Measurements from ENCODE around the gene ALG2.
"Not testable (repeated sequence)": the region's sequence is repeated elsewhere in the genome, so short reads cannot be mapped to it uniquely, and the experiment has no call there.

Gene ALG2

DNA sequence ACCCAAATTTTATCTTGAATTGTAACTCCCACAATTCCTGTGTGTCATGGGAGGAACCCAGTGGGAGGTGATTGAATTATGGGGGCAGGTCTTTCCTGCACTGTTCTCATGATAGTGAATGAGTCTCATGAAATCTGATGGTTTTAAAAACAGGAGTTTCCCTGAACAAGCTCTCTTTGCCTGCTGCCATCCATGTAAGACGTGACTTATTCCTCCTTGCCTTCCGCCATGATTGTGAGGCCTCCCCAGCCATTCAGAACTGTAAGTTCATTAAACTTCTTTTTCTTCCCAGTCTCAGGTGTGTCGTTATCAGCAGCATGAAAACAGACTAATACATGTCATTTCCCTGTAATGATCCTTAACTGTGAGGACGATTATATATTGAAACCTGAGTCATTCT is 16.1 kb upstream of the ALG2 start:
- DNase-seq (ENCODE audit: low read depth in 2 of 2) = not testable (repeated sequence)

DNA sequence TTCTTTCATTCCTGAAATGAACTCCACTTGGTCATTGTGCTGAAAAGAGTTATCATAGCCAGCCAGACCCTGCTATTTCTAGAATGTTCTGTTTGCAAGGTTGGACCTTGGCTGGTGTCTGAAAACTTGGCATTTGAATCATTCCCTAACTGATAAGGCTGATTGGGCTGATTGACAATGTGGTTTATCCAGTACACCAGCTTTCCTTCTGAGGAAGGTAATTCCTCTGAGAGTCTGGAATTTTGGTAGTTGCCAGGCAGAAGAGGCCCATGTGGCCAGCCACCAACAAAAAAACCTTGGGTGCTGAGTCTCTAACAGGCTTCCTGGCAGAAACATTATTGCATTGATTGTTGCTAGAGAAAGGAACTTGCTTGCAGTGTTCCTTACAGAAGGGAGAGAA is 15.6 kb upstream of the ALG2 start:
- no peak for DNase-seq (ENCODE audit: low read depth in 2 of 2)

DNA sequence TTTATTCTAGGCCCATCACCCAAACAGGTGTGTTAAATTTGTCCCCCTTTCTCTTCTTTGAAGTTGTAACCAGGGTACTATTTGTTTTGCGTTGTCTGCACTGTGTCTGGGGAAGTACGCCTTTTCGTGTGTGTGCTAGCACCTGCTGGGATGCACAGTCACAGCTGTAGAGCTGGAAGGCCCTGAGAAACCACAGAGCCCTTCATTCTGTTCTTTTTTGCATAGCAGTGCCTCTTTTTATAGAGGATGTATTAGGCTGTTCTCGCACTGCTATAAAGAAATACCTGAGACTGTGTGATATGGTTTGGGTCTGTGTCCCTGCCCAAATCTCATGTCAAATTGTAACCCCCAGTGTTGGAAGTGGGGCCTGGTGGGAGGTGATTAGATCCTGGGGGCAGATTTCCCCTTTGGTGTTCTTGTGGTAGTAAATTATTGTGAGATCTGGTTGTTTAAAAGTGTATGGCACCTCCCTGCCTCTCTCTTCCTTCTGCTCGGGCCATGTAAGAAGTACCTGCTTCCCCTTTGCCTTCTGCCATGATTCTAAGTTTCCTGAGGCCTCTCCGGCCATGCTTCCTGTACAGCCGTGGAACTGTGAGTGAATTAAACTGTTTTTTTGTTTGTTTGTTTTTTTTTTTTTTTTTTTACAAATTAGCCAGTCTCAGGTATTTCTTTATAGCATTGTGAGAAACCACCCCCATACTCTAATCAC is 14.3 kb upstream of the ALG2 start:
- DNase-seq (ENCODE audit: low read depth in 2 of 2) = no peak

DNA sequence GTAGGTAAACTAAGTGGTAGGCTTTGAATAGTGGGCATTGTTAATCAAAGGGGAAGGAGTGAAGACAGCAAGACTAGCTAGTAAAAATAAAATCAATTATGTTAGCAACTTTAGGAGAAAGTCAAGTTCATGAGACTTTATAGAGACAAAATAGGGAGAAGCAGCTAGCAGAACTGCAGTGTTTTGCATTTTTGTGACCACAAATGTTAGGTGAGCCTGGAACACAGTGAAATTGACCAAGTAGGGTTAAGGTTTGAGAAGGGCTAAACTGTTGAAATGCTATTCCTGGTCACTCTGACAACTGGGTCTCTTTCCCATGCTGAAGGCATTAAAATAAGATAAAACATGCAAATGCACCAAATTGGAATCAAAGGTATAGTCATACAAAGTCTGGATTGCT is 13.3 kb upstream of the ALG2 start:
- no peak for DNase-seq (ENCODE audit: low read depth in 2 of 2)

DNA sequence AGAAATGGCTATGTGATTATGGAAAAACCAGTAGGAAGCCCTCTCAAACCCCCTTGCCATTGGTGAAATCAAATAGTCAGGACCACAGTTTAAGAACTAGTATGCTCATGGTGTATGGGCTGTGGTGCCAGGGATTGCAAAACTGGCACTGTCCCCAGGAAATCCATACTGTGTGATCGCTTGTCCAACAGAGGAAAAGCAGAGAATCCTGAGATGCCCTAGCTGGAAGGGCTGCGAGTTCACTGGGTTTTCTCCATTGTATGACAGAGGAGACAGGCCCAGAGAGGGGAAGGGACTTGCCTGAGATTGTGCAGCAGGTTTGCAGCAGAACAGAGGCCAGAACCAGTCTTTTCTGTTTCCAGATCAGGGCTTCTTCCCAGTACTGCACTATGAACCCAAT is 12.9 kb upstream of the ALG2 start:
- DNase-seq (ENCODE audit: low read depth in 2 of 2) = no peak

DNA sequence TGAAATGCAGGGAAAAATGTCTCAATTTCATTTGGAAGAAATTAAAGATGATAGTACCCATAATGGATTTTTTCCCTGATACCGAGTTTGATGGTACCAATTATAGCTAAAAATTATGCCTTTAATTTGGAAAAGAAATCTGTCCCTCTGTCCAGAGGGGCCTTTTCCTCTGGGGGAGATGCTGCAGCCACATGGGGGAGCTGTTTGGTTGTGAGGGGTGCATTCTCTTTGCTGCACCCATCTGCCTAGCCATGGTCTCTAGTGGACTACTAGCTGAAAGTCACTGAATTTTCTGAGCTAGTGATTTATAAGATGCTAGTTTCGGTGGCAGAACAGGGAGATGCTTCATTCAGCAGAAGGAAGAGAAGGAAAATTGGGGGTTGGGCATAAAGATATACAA is 10.0 kb upstream of the ALG2 start:
- no peak for DNase-seq (ENCODE audit: low read depth in 2 of 2)

DNA sequence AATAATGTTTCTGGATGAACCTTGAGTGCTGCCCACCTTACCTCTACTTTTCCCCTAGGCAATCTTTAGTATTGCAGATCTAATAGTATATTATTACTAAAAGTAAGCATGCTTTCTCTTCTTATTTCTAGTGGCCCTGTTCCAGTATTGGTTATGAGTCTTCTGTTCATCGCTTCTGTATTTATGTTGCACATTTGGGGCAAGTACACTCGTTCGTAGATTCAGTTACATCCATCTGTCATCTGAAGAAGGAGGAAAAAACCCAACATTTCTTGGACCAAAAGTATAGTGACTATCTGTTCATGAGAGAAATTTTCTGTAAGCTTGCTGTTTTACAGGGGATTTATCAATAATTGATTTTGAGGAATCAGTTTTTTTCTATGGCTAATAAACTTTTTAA is 8.5 kb upstream of the ALG2 start:
- DNase-seq (ENCODE audit: low read depth in 2 of 2) = no peak

DNA sequence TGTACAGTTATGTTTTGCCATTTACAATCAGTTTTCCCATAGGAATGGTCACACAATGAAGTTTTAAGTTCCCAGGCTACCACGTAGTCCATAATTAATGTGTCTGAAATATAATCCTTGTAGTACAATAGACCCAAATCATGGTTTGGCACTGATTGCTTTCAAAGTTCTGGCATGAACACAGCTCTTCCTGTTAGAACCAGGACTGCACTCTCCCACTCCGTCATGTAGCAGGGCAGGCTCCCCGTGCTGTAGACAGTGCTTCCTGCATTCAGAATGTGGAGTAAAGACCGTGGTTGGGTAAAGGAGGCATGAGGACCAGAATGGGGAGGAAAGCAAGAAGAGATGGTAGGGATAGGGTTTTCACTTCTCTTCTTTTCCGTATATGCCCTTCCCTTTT is 4.3 kb upstream of the ALG2 start:
- DNase-seq (ENCODE audit: low read depth in 2 of 2) = no peak

DNA sequence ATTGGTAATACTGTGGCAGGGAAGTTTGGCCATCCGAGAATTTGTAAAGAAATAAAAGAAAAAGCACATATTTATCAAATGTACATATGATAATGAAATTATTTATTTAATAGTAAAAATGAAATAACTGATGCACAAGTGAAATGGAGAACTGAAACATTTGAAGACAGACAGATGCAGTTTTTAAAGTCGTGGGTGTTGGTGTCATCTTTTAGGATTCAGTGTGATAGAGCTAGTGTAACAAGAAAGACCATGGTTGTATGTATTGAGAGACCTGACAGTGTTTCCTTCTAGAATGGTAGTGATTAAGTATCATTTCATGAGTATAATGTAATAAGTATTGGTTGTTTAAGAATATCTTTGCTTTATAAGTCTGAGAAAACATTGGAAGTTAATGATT is 2.7 kb upstream of the ALG2 start:
- no peak for DNase-seq (ENCODE audit: low read depth in 2 of 2)

DNA sequence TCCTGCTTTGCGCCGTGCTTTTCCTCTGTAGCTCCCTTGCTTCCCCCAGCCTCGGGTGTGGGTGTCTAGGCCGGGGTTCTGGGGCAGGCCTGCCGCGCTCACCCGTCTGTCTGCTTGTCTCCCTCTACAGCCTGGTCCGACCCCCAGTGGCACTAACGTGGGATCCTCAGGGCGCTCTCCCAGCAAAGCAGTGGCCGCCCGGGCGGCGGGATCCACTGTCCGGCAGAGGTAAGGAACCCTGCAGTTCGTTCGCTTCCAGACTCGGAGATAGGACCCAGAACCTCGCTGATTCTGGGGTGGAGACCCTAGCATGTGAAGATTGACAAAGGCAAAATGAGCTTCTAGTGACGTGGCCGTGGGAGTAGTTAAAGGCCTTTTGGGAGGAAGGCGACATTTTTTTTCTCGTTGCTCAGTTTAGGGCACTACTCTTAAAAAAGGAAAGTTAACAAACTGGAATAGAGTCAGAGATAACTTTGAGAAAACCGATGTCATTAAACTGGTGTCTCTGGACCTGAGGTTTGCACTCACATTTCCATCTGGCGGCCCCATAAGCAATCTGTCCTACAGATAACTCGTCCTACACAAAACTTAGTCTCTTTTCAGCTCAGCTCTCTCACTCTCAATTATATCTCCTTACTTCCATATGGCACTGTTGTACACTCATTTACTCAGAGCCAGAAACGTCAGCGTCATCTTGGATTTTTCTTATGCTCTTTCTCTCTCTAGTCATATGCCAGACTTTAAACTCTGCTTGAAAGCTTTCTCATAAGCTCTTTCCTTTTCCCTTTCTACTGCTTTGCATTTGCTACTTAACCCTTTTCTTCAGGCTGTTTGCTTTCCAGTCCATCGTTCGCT is 901 bp upstream of the ALG2 start:
- DNase-seq (ENCODE audit: low read depth in 2 of 2) = no peak

DNA sequence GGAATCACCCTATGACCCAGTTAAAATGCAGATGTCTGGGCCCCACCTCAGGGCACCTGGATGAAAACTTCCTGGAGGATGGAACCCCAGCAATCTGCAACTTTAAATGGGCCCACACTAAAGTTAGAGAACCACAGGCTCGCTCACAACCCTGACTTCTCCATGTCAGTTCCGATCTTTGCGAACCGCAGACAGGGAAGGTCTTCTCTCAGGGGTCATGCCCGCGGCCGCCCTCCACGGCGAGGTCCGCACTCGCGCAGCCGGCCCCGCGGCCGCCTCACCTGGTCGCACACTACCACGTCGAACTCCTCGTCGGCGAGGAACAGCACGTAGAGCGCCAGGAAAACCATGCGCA is 499 bp downstream of the ALG2 start:
- DNase-seq (ENCODE audit: low read depth in 2 of 2) = no peak

DNA sequence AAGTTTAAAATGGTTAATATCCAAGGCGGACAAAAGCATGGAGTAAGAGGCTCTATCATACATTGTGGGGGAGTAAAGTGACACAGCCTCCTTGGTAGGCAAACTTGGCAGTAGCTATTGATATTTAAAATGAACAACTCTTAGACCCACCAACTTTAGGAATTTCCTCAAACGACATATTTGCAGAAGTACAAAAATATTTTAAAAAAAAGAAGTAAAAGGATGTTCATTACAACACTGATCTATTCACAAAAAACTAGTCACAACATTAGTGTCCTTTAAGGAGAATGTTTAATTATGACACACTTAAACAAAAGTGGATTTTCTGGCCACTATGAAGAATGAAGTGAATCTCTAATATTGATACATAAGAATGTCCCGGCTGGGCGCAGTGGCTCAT is 1.7 kb downstream of the ALG2 start:
- no peak for DNase-seq (ENCODE audit: low read depth in 2 of 2)

DNA sequence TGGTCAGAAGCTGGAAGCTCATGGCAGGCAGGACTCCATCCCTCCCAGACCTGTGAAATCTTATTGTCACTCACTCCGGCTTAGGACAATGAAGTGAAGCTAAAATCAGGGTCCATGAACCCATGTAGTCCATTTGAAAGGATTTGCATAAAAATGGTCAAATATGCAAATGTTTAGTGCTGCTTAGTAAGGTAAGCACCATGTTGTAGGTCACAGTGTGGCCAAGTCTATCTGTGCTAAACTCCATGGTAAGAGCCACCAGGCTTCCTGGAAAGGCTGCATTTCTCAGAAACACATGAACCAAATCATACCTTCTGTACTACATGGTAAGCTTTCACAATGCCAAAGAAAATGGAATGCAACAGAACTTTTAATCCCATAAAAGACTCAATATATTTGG is 5.7 kb downstream of the ALG2 start:
- DNase-seq (ENCODE audit: low read depth in 2 of 2) = no peak

DNA sequence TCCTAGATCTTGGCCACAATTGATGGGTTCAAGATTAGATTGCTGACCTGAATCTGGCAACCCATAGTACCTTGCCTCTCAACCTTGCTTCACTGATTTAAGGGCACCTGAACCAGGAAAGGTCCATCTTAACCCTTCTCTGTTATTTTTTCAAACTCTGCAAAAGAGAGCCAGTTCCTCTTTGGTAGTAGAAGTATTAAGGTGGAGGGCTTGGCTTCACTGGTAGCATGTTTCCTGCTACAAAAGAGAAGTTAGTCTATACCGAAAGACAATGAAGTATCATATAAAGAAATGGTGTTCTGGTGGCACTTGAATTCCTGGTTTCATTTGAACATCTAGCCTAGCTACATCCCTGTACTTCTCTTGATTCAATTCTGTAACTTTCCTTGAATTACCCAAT is 8.5 kb downstream of the ALG2 start:
- DNase-seq (ENCODE audit: low read depth in 2 of 2) = no peak

DNA sequence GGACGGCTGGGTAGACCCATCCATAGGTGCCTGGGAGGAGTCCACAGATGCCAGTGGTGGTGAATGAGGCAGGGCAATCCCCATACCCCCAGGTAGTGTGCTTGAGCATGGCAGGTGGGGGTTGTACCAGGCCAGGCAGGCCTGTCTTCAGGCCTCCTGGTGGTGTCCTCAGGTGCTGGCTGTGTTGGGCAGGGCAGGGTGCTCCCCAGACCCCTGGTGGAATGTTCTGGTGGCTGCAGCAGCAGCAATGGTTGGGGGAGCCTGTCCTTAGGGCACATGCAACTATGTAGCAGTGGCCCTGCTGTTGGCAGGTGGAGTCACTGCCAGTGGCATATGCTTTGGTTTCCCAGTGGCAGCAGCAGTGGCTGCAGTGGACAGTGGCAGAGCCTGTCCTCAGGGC is 10.0 kb downstream of the ALG2 start:
- no peak for DNase-seq (ENCODE audit: low read depth in 2 of 2)

DNA sequence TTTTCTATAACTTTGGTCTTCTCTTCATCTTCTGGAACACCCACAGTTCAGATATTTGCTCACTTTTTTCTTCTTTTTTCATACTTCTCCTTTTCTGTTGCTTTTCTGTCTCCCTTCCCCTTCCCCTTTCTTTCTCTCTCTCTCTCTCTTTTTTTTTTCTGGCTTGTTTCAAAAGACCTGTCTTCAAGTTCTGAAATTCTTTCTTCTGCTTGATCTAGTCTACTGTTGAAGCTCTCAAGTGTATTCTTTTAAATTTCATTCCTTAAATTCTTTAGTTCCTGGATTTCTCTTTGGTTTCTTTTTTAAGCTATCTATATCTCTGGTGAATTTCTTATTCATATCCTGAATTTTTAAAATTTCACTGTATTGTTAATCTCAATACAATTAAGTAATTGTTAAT is 11.2 kb downstream of the ALG2 start:
- no peak for DNase-seq (ENCODE audit: low read depth in 2 of 2)

DNA sequence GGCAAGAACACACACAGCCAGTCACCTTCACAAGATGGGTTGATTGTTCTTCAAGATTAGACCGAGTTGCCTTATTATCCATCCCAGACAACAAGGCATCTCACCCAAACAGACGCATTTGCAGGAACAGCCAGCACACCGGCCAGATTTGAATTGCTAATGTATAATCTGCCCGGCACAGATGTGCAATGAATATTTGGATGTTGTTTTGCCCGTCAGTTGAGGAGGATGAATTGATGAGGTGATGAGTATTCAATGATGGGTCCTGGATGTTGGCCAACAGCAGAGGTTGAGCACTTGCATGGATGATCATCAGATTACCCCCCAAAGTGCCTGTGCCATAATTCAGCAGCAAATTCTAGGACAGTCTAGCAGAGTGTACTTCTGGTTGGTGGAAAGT is 20.1 kb downstream of the ALG2 start:
- no peak for DNase-seq (ENCODE audit: low read depth in 2 of 2)

DNA sequence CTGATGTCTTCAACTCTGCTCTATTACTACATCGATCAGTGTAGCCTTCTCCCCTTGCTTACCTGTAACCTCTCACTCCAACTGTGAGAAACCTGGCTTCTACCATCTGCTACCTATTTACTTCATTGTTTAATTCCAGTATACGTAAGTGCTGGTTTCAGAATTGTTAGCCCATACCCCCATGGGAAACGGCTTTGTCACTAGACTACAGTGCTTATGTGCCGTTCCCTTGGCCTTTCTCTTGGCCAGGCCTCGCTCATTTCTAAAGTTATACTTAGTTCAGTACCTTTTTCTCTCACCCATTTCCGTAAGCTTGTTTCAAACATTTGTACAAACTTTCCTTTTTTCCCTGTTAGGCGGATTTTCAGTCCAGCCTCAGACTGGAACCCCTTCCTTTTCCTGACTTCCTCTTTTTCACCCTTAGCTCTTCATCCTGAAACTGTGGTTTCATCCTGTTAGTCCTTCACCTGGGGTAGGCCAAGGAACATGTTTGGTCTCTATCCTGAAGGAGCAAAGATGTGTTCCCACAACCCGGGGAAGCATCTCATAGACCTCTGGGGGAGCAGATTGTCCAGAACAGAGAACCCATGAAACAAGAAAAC is 21.7 kb downstream of the ALG2 start:
- DNase-seq (ENCODE audit: low read depth in 2 of 2) = no peak

DNA sequence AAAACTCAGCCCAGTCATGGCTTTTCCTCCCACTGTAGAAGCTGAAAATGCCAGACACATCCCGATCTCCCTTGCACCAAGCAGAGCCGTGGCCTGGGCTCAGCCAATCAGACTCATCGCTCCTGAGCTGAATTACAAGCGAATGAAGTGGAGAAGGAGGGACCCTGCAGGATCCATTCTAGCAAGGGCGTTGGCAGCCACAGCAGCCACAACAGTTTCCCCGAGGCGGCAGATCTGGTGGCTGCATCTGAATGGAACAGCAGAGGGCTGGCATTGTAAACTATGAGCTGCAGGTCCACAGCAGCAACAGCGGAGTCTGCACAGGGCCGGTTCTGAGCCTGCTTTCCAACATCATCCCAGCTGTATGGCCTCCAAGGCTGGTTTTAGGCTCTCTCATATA is 23.8 kb downstream of the ALG2 start:
- DNase-seq (ENCODE audit: low read depth in 2 of 2) = no peak

DNA sequence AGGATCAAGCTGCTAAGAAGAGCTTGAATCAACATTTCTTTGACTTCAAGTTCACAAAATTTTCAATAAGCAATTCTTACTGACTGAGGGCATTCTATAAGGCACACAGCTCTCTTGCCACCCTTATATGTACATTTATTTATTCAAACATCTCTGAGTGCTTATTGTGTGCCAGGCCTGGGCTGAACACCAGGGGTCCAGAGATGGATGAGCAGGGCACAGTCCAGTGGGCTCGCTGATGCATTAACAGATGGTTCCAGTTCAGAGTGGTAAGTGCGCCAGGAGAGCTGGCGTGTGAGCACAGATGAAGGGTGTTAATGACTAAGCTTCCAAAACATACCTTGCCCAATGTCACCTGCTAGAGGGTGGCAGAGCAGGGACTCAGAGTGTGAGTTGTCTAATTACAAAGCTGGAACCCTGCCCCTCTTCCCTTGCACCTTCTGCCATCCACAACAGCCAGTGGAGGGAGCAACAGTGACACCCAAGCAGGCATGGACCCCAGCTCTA is 24.6 kb downstream of the ALG2 start:
- no peak for DNase-seq (ENCODE audit: low read depth in 2 of 2)

DNA sequence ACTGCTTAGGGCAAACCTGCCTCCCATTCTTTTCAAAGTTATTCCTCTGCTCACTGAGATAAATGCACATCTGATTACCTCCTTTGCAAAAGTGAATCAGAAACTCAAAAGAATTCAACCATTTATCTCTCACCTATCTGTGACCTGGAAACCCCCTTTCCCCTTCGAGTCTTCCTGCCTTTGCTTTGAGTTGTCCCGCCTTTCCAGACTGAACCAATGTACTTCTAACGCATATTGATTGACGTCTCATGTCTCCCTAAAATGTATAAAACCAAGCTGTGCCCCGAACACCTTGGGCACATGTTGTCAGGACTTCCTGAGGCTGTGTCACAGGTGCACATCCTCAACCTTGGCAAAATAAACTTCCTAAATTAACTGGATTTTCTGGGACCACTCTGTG is 25.3 kb downstream of the ALG2 start:
- not testable (repeated sequence) for DNase-seq (ENCODE audit: low read depth in 2 of 2)

DNA sequence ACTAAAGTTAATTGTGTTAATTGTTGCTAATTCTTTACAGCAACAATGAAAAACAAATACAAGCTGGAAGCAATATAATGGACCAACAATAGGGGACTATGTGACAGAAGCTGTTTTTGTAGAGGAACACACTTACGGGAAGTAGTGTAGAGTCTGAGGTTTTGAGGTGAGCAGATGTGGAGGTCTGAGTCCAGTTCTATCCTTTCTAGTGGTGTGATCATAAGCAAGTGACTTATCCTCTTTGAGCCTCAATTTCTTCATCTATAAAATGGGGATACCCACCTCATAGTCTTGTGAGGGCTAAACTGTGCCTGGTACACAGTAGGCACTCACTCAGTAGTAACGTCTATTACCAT is 28.3 kb downstream of the ALG2 start:
- no peak for DNase-seq (ENCODE audit: low read depth in 2 of 2)

DNA sequence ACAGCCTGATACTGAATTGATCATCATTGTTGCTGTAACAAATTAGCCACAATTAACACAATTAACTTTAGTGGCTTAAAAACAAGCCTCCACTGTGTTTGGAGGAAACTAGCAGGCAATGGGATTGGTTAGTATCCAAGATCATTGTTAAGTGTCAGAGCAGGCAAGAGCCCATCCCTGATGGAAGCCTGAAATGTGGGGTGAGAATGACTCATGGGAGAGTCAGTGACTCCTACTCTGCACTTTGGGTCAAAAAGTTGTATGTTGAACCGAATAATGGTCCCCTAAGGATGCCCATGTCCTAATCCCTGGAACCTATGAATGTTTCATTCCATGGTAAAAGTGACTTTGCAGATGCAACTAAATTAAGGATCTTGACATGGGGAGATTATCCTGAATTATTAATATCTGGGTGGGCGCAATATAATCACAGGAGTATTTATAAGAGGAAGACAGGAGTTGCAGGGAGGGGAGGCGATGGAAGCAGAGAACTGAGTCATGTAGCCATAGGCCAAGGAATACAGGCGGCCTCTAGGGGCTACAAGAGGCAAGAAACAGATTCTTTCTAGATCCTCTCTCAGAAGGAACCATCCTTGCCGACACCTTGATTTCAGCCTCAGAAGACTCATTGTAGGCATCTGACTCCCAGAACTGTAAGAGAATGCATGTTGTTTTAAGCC is 28.8 kb downstream of the ALG2 start:
- no peak for DNase-seq (ENCODE audit: low read depth in 2 of 2)

Measured in stimulated activated CD8-positive, alpha-beta memory T cell treated with anti-CD3 and anti-CD28 coated beads, Interleukin-15, amount 100 ng/mL, for 48 hours (primary cell).